ENCODE data around the gene LIG3.
"Not testable (repeated sequence)": the region's sequence is repeated elsewhere in the genome, so short reads cannot be mapped to it uniquely, and the experiment has no call there.

Gene LIG3

DNA sequence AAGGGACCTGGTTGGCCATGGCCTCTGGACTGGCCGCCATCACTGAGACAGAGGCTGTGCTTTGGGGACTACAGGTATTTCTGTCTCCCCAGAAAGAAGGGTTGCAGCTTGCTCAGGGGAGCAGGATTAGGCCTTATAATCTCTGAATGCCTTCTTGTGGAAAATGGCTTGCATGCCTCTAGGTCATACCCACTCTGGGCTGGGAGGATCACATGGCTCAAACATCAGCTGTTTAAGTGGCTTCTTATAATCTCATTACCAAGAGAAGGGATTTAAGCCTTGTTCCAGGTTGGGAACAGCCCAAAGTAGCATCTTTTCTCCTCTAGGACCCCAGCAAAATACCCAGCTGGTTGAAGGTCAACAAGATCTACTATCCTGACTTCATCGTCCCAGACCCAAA is 19.1 kb downstream of the LIG3 start:
- DNase-seq (ENCODE audit: low read depth): no peak

DNA sequence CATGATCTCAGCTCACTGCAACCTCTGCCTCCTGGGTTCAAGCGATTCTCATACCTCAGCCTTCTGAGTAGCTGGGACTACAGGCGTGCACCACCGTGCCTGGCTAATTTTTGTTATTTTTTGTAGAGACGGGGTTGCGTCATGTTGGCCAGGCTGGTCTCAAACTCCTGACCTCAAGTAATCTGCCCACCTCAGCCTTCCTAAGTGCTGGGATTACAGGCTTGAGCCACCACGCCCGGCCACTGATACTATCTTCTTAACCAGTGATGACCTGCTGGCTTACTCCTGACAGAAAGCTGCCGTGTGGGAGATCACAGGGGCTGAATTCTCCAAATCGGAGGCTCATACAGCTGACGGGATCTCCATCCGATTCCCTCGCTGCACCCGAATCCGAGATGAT is 20.7 kb downstream of the LIG3 start:
- DNase-seq (ENCODE audit: low read depth): not testable (repeated sequence)

DNA sequence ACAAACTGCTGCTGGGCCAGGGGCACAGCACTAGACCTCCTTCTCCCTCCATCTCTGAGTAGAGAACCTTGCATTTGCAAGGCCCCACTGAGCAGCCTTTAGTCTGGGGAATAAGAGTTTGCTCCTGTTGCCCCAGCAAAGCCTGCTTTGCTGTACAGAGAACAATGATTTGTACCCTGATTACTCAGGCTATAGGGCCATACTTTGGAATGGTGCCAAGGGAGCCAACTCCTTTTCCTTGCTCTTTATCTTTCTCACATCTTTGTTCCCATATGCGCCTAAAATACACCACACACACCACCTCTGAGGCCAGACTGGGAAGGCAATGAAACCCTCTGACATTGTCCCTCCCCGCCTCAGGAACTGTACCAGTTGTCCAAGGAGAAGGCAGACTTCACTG is 21.2 kb downstream of the LIG3 start:
- DNase-seq (ENCODE audit: low read depth): no peak

DNA sequence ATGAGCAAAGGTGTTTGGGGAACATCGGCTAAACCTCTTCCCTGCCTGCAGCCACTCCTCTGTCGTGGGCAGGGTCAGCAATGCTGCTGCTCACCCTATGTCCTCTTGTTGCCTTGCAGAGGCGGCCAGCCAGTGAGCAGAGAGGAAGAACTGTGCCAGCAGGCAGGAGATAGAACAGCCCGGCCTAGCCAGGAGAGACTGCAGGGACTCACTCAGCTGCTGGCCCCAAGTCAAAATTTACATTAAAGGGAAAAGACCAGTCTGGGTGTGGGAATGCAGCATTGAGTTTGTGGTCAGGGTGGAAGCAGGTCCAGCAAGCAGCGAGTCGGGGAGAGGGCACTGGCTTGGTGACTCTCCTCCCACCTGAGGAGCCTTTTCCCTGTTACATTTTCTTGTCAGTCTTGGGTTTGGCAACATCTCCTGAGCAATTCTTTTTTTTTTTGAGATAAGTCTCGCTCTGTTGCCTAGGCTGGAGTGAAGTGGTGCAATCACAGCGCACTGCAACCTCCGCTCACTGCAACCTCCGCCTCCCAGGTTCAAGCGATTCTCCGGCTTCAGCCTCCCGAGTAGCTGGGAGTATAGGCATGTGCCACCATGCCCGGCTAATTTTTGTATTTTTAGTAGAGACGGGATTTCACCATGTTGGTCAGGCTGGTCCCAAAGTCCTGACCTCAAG is 22.7 kb downstream of the LIG3 start:
- DNase-seq (ENCODE audit: low read depth): no peak

DNA sequence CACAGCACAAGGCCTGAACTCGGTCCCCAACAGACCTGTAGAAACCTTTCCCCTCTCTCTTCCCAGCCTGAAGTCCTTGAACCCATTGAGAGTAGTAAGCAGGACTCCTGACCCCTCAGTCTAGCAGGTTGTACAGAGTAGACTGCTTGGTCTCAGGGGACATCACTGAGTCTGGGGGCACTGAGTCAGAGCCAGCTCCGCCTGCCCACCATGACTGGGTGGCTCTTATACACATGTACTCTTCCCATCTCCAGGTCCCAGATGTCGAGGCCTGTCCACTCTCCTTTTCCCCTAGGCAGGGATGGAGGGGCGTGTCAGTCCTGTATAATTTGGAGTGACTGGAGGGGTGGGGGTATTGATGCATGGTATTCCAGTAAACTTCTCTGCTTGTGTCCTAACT is 23.5 kb downstream of the LIG3 start:
- no peak for DNase-seq (ENCODE audit: low read depth)

DNA sequence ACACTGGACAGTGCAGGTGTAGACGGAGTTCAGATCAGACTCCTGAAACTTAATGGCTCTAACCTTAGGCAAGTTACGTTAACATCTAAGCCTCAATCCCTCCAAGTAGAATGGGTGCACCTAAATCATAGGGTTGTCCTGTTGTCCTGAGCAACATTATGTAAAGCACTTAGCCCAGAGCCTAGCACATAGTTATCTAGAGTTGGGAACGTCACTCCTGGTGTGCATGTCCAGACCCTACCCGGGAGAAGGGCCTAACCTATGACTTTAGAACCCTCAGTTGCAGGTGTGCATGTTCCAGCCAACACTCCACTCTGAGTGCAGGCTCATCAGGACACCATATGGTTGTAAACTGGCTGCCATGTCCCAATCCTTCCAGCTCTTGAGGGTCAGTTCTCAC is 26.0 kb downstream of the LIG3 start:
- no peak for DNase-seq (ENCODE audit: low read depth)

DNA sequence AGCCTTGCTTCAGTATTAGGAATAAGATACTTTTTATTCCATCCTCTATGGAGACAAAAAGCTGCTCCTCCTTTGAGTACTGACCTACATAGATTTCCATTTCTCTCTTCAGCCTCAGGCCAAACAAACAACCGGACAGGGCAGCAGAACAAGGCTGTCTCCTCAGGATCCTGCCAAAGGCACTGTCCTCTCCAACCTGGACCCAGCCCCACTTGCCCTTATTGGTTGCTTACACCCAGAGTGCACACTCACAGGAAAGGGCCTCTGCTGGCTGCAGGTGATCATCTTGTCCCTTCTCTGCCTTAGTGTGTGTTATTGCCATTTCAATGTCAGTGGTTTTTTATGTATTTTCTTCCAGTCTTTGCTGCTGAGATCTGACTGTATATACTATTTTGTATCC is 26.6 kb downstream of the LIG3 start:
- no peak for DNase-seq (ENCODE audit: low read depth)

DNA sequence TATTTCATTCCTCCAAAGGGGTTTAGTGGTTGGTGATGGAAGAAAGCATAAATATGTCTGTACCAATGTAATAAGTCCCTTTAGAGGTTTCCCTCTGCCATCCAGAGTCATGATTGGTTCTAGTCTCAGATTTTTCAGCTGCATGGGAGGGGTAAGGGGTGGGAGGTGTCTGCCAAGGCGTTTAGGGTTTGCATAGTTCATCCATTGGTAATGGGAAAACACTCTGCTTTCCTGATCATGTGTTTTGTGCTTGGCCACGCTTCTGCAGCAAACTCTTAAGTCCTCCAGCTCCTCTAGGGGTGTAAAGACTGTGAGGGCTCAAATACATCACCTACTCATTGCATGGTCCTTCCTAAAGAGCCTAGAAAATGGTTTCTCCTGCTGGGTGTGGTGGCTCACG is 29.8 kb downstream of the LIG3 start:
- DNase-seq (ENCODE audit: low read depth): no peak

DNA sequence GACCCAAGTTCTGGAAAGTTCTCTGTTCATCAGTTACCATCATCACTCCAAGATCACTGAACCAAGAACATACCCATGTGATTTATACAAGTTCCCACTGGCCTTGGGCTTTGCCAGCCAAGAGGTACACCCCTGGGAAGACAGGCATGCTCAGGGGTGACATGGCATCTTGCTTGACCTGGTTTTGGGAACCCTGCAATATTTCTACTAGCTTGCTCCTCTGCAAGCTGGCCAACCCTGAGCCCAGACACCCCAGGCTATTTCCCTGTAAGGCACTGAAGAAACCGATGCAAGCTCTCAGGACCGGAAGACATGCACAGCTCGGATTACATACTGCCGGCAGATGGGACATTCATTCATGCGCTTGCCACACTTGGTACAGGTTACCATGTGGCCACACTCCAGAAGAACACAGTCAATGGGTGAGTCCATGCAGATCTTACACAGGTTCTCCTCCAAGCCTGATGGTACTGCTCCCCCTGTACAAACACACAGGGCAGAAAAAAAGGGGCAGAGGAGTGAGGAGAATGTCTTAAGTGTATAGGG is 31.4 kb downstream of the LIG3 start:
- DNase-seq (ENCODE audit: low read depth): no peak

DNA sequence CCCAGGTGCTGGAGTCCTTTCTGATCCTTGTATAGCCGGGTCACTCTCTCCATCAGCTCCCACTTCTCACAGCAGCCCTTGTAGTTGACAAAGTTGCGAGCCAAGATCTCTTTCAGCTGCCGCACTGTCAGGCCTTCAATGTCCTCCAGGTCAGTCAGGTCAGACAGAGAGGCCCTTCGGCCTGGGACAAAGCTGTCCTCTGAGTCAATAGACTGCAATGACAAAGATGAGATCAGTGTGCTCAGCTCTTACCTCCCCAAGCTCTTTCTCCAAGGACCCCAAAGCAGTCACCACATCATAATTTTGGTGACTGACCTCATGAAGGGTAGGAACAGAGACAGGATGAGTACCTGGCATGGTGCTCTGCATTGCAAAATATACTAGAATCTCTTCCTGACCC is 36.1 kb downstream of the LIG3 start:
- DNase-seq (ENCODE audit: low read depth): no peak

DNA sequence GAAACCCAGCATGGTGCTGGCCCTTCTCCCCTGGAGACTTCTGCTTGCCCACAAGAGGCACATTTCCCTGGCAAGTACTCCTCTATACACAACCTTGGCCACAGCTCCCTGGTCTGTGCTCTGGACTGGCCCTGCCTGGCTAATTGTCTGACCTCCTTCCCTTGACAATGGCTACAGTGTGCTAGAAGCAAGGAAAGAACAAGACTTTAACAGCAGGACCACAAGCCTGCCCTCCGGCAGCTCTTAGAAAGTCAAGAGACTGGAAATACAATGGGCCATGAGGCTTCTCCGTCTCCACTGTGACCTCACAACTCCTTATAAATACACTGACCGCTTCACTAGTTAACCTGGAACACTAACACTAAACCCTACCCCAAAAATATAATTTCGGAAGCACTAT is 36.7 kb downstream of the LIG3 start:
- DNase-seq (ENCODE audit: low read depth): no peak

DNA sequence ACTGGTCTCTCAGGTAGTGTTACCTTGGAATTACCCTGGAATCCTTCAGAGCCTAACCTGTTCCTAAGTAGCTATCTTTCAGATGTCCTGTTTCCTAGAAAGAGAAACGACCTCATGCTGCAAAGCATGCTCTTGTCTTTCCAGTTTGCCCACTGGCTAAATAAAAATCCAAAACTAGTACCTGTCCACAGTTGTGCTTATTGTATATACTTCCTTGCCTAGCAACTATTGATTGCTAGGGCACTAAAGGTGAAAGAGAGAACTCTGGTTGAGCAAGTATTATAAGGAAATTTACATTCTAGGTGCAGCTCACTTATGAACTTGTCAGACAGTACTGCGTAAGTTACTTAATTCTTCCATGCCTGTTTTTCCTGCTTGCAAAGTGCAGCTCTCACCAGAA is 38.5 kb downstream of the LIG3 start:
- no peak for DNase-seq (ENCODE audit: low read depth)

DNA sequence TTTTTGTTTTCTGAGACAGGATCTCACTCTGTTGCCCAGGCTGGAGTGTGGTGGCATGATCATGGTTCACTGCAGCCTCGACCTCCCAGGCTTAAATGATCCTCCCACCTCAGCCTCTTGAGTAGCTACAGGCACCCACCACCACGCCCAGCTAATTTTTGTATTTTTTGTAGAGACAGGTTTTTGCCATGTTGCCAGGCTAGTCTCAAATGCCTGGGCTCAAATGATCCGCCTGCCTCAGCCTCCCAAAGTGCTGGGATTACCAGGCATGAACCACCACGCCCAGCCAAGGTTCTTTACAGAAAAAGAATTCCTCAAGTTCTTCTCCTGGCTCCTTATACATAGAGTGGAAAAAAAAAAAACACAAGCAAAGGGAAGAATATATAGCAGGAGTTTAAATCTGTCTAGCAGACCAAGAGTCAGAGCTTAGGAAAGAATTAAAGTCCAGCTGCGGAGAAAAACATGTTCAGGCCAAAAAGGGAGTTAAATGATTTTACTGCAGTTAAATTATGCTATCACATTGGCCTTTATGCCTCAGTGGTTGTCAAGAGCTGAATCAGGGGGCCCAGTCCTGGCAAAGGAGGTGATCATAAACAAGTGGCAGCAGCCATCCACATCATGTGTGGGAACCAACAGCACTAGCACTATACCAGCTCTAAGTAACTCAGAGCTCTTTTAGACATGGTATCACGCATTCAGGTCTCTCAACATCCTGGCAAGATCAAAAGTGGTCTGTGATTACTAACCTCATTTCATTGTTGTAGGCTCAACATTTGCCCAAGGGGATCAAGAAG is 39.3 kb downstream of the LIG3 start:
- DNase-seq (ENCODE audit: low read depth): no peak

DNA sequence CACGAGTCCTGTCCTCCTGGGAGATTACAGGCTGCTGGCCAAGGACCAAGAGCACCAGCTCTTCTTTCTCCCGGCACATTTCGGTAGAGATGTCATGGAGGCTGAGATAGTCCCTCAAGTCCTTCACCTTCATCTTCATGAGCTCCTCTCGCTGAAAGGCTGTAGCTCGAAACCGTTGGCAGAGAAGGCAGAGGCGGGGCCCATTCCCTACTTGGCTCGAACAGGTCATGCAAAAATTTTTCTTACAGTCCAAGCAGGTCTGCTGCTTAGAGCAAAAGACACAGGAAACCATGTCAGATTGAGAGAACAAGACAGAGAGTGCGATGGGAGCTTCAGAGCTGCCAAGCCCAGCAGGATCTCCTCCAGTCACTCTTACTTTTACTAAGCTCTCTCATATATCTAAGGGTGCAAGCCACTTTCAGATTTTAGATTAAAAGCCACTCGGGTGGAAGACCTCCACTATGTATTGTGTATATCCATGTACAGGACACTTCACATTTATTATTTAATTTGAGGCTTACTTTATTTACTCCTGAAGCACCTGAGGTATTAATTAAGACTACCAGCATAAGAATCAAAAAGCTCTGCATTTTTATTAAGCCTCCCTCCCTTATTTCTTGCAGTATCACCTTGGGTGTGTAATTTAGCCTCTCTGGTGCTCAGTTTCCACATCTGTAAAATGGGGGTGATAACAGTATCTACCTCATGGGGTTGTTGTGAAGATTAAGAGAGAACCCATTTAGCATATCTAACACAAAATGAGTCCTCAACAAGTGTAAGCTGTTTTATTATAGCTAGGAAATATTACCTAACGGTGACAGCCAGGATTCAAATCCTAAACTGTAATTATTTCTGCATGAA is 41.4 kb downstream of the LIG3 start:
- no peak for DNase-seq (ENCODE audit: low read depth)

DNA sequence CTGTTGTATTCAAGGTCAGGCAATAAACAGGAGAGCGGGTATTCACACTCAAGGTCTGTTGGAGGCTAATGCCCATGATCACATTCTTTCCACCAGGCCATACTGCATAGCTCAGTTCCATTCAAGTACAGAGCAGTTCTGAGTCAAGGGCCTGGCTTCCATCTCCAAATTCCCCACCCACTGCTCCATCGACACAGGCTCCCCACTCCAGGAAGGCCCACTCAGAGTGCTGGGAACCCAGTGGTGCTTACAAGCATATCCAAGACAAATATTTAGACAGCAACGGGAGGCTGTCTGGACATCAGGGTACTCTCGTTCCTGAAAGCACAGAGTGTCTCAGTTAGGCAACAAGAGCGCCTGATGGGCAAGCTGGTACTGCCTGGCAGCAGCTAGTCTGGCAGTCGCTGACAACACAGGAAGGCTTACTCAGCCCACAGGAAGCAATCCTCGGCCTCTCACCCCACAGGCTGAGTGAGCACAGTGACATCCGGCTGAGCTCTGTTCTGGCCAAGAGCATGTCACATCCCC is 42.3 kb downstream of the LIG3 start:
- DNase-seq (ENCODE audit: low read depth): peak; percentile 38

DNA sequence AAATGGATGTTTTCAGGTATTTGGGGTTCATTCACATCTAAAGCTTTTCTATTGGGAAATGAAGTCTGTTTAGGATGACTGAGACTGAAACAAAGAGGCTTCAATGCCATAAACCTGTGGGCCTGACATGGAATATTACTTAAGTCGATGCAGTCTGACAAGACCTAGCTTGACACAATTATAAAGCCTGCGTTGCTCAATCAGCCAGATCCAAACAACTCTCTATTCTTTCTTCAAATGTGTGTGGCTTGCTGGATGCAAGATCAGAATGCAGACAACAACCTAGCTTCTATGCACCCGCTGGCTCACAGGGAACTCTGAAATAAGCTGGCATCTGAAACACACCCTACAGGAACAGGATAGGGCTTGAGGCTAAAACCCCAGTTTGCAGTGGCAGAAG is 43.2 kb downstream of the LIG3 start:
- no peak for DNase-seq (ENCODE audit: low read depth)

DNA sequence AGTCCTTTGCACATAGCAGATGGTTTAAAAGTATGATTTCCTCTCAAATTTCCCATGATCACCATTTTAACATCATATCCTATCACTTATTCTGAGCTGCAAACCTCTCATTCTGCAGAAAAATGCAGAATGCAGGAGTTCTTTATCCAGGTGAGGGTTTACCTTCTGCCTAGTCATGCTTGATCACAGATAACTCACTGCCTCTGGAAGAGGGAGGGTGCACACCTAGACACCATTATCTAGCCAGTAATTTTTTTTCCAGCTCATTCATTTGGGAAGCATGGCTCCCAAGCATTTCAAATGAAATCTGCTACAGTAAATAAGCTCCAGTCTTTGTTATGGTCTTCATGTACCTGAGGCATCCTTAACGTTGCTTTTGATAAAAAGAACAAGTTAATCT is 45.2 kb downstream of the LIG3 start:
- no peak for DNase-seq (ENCODE audit: low read depth)

DNA sequence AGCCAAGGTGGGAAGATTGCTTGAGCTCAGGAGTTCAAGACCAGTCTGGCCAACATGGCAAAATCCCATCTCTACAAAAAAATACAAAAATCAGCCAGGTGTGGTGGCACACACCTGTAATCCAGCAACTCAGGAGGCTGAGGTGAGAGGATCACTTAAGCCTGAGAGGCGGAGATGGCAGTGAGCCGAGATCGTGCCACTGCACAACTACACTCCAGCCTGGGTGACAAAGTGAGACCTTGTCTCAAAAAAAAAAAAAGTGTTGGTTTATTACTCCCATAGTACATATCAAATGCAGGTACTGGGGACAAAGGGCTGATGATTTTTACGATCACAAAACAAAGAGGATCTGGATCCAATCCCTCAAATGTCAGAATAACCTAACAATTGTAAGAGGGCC is 47.8 kb downstream of the LIG3 start:
- DNase-seq (ENCODE audit: low read depth): not testable (repeated sequence)

DNA sequence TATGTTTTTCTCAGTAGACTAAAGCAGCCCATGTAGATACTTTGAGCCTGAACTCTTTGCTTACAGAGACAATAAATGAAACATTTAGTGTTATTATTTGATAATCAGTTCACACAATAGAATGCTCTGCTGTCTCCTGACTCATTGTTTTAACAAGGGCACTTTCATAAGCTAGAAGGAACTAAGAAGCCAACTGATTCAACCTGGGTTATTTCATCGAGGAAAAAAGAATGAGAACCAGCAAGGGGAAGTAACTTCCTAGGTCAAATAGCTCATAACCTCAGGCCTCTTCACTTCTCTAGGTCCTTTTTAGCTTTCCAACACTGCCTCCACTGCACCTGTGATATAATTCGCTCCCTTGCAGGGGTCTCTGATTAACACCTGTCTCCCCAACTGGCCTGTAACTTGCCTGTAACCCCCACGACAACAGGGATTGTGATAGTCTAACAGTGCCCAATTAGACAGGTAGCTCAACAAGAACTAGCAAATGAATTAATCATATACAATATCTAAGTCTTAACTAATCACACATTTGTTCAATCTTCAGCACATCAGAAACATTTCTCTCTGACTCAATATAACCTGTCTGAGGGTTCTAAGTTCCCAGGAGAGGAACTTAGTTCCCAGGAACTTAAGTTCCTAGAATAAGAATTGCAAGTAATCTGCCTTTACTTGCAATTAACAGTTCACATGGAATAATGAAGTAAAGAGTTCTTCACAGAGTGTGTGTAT is 48.4 kb downstream of the LIG3 start:
- DNase-seq (ENCODE audit: low read depth): no peak

DNA sequence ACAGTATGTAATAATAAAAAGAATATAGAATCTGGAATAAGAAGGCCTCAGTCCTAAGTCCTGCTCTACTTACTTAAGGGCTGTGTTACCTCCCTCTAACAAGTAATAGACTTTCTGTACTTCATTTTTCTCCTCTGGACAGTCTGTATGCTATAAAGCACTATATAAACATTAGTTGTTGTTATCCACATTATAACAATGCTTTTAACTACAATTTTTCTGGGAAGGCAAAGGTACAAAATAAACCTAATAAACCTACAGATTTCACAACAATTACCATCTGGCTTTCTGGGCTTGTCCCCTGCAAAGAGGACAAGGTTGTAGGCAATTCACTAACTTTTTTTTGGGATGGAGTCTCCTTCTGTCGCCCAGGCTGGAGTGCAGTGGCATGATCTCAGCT is 50.5 kb downstream of the LIG3 start:
- no peak for DNase-seq (ENCODE audit: low read depth)

DNA sequence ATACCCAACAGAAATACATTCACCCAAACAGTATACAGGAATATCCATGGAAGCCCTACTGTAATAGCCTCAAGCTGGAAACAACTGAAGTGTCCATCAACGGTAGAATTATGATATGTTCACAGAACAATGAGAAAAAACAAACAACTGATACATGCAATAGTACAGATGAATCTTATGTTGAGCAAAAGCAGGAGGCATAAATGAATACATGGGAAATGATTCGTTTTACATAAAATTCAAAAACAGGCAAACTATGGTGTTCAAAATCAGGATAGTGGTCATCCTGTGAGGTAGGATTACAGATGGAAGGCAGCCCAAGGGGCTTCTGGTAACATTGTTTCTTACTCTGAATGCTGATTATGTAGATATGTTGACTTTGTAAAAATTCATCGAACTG is 58.1 kb downstream of the LIG3 start:
- DNase-seq (ENCODE audit: low read depth): no peak

DNA sequence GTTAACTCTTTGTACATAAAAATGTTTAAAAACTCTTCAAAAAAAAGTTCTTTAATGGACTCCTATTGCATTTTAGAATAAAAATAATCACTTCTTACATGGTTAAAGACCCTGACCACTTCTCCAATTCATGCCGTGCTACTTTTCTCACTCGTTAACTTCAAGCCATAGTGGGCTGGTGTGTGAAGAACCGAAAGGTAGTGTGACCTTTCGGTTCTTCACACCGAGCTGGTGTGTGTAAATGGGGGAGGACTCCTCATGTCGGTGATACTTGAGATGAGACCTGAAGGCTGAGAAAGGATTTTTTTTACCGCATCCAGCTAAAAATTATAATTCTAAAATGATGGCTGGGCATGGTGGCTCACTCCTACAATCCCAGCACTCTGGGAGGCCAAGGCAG is 61.1 kb downstream of the LIG3 start:
- DNase-seq (ENCODE audit: low read depth): no peak
